Spleen (tissue), 11 donors: Measurements from ENCODE around the gene GOLGA6L2. TPM values are rescaled to one million over a fixed set of nuclear protein-coding genes. Genes with fewer than 3 reads are reported as not detected.
"Not testable (repeated sequence)": the region's sequence is repeated elsewhere in the genome, so short reads cannot be mapped to it uniquely, and the experiment has no call there.

Source experiments
- DNase-seq: peaks from one replicate; pipeline ENCODE4 v3.0.0-alpha.2; 2020
- H3K27ac ChIP-seq, 8 donors: fragments of 200-600 bp; sonication (generic) in 7 of 8; 1 replicate in 4 of 8; 2 replicates in 4 of 8; pipeline versions ENCODE4 v1.5.0 to v1.8.0; 2016 to 2021; ENCODE audit warnings: inconsistent platforms in 4 of 8, mild to moderate bottlenecking in 4 of 8, moderate library complexity in 1 of 8
- H3K27me3 ChIP-seq, 7 donors: fragments of 200-600 bp; sonication (generic) in 6 of 7; replicated peaks in 1 of 7; 1 replicate in 4 of 7; 2 replicates in 3 of 7; pipeline versions ENCODE4 v1.5.0 to v1.8.0; 2016 to 2021; ENCODE audit warnings: inconsistent platforms in 3 of 7, mild to moderate bottlenecking in 1 of 7
- H3K36me3 ChIP-seq, 6 donors: fragments of 200-600 bp; sonication (generic) in 5 of 6; 1 replicate in 4 of 6; 2 replicates in 2 of 6; pipeline versions ENCODE4 v1.5.0 to v1.8.0; 2016 to 2021; ENCODE audit warnings: inconsistent platforms in 2 of 6
- H3K4me1 ChIP-seq, 6 donors: fragments of 200-600 bp; sonication (generic) in 5 of 6; 1 replicate in 3 of 6; 2 replicates in 3 of 6; pipeline versions ENCODE4 v1.5.0 to v1.8.0; 2016 to 2021; ENCODE audit warnings: inconsistent platforms in 3 of 6
- H3K4me3 ChIP-seq, 8 donors: fragments of 200-600 bp; sonication (generic) in 7 of 8; 1 replicate in 4 of 8; 2 replicates in 4 of 8; pipeline versions ENCODE4 v1.5.0 to v1.8.0; 2016 to 2021; ENCODE audit warnings: inconsistent platforms in 4 of 8, mild to moderate bottlenecking in 4 of 8, moderate library complexity in 2 of 8
- H3K9me3 ChIP-seq, 8 donors: fragments of 200-600 bp; sonication (generic) in 7 of 8; 1 replicate in 4 of 8; 2 replicates in 4 of 8; pipeline versions ENCODE4 v1.5.0 to v1.8.0; 2016 to 2021; ENCODE audit warnings: inconsistent platforms in 4 of 8
- POLR2A ChIP-seq, 3 donors: fragments of 450-650 bp; IDR thresholded peaks; one replicate each; pipeline ENCODE4 v1.5.1; 2017; ENCODE audit warnings: antibody characterized with exemption in 3 of 3, mild to moderate bottlenecking in 1 of 3
- POLR2AphosphoS5 ChIP-seq, 3 donors: sonication (generic); formaldehyde crosslinking; IDR thresholded peaks; one replicate each; pipeline ENCODE4 v1.5.1; 2017; ENCODE audit warnings: antibody characterized with exemption in 3 of 3
- WGBS, 5 donors: extraction: QIAGEN DNeasy Blood & Tissue Kit in 3 of 5; methylation state at CpG; one replicate each; pipeline versions ENCODE4 v1.1.5 to v1.1.7; 2013 to 2018; 5-methylcytosine and 5-hydroxymethylcytosine counted together
- intact Hi-C: fragments of 100-400 bp; cut with DNase I; formaldehyde crosslinking; loops from one replicate; pipeline ENCODE4 v1.15.0; 2023; ENCODE audit warnings: low total_unique reads
- polyA plus RNA-seq, 3 donors: library from polyadenylated mRNA; stranded (reverse); fragments of 200-250 nt; gene quantifications; one replicate each; pipeline ENCODE4 v1.2.1, GENCODE V29; 2013
- total RNA-seq, 7 donors: library from RNA; depleted of rRNA in 3 of 7; stranded (reverse); fragments of >200 nt in 3 of 7; fragmentation: NEBNext Ultra II Directional in 4 of 7; extraction: Animal tissue kit (Norgen Biotek cat#: 25700) in 4 of 7; gene quantifications; one replicate each; pipeline versions ENCODE4 v1.1.0 to v1.2.1, GENCODE V29; 2016 to 2021
- TF ChIP-seq, protein P1 (sequence below), 11 experiments: fragments of 200-600 bp in 7 of 11; fragments of 450-650 bp in 4 of 11; sonication (generic) in 4 of 11; IDR thresholded peaks in 8 of 11; conservative IDR thresholded peaks in 3 of 11; 1 replicate in 7 of 11; 2 replicates in 4 of 11; pipeline versions ENCODE4 v1.4.0 to v1.8.0; 2016 to 2021; ENCODE audit warnings: antibody characterized with exemption in 11 of 11, inconsistent platforms in 4 of 11, mild to moderate bottlenecking in 1 of 11
- donor health status: healthy with polysubstance abuse.
- donor health status: DM: no; HTN: no; CAD: no; lungs with moderate emphysema.
- donor health status: DM: no; HTN: no; CAD: no.
- donor health status: Bipolar disorder and iron deficiency.
- donor health status: healthy.
- donor health status: DM: no; HTN: no; CAD: no.
- donor health status: DM: yes; HTN: yes; CAD: no.

Gene GOLGA6L2
- total and polyA plus RNA-seq, 10 donors, result not detected

DNA sequence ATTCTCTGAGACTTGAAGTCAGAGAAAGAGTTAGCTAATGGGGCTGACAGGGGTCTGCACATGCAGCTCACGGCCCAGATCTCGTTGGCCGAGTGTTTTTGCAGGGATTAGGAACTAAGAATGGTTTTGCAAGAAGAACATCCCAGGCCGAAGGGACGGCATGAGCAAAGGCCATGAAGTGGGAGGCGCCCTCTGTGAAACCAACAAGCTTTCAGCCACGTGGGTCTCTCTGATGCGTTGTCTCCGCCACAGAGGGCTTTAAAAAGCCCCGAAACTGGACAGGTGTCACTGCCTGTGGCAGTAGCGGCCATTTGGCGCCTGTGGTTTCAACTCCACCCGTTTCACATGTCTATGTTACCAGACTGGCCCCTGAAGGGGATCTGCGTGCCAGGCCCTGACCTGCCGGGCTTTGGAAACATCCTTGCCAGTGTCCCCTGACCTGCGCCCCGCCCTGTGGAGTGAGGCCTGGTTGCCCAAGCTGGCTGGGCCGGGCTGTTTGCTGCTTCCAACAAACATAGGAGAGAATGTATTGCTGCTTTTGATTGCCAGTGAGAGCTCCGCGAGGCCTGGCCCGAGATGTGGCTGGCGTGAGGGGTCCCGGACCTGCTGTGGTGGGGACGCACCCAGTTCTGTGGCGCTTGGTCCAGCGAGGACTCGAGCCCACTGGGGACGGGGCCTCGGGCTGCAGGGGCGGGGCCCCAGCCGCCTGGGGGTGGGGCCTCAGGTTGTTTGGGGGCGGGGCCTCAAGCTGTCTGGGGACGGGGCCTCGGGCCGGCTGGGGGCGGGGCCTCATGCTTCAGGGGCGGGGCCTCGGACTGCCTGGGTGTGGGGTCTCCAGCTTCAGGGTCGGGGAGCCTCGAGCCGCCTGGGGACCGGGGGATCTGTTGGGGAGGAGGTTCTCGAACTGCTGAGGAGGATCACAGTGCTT is 30.4 kb downstream of the GOLGA6L2 start:
- H3K27me3 ChIP-seq, result no peaks in the 10 kb centered on the region
- no peaks in the 10 kb centered on the region for H3K36me3 ChIP-seq
- TF ChIP-seq POLR2A (IDR thresholded peaks at IDR 0.05) (no peak), POLR2AphosphoS5 (IDR thresholded peaks at IDR 0.05) (no peak)
- TF ChIP-seq, protein P1, sequence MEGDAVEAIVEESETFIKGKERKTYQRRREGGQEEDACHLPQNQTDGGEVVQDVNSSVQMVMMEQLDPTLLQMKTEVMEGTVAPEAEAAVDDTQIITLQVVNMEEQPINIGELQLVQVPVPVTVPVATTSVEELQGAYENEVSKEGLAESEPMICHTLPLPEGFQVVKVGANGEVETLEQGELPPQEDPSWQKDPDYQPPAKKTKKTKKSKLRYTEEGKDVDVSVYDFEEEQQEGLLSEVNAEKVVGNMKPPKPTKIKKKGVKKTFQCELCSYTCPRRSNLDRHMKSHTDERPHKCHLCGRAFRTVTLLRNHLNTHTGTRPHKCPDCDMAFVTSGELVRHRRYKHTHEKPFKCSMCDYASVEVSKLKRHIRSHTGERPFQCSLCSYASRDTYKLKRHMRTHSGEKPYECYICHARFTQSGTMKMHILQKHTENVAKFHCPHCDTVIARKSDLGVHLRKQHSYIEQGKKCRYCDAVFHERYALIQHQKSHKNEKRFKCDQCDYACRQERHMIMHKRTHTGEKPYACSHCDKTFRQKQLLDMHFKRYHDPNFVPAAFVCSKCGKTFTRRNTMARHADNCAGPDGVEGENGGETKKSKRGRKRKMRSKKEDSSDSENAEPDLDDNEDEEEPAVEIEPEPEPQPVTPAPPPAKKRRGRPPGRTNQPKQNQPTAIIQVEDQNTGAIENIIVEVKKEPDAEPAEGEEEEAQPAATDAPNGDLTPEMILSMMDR (IDR thresholded peaks at IDR 0.05 in 8 of 11, conservative IDR thresholded peaks at IDR 0.05 in 3 of 11), result no peak
- WGBS, 5 donors, result 87 to 89% (median 89%) methylated on average over 17 to 43 of the region's 43 CpGs
- peak; percentile 68 for DNase-seq
- no peaks in the 10 kb centered on the region for H3K9me3 ChIP-seq
- H3K27ac ChIP-seq, result no peak overlapping the region
- intact Hi-C loops, result no loop called here
- H3K4me1 ChIP-seq, result no peaks in the 10 kb centered on the region
- no peak overlapping the region for H3K4me3 ChIP-seq

GRCh38 chr15:23415866-23416265 is 31.2 kb downstream of the GOLGA6L2 start:
- intact Hi-C loops, H3K9me3 ChIP-seq, DNase-seq, H3K4me3 ChIP-seq, H3K4me1 ChIP-seq, H3K36me3 ChIP-seq, H3K27ac ChIP-seq, H3K27me3 ChIP-seq: not testable (repeated sequence)
- 91 to 95% (median 95%) methylated on average over 8 of the region's 8 CpGs for WGBS, 5 donors

DNA sequence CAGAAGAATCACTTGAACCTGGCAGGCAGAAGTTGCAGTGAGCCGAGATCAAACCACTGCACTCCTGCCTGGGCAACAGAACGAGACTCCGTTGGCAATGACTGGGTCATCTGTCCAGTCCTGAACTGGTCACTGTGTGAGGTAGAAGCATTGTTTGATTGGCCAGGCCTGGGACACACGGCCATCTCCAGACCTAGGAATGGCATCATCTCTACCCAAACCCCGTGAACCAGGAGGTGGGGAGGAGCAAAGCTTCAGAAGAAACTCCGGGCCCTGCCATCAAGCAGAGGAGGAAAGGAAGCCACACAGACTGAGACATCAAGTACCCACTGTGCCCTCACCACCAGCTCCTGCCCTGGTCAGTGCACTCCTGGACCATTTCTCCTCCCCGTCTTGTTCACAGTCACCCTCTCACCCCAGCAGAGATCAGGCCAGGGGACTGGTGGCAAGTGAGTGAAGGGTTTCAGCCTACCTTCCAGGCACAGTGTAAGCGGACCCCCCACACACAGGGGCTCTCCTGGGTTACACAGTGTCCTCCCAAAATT is 31.6 kb downstream of the GOLGA6L2 start:
- intact Hi-C loops, result no loop called here
- Histone ChIP-seq H3K27me3 (no peaks in the 10 kb centered on the region), H3K36me3 (no peaks in the 10 kb centered on the region), H3K27ac (no peak overlapping the region), H3K4me3 (no peak overlapping the region), H3K9me3 (no peaks in the 10 kb centered on the region), H3K4me1 (no peaks in the 10 kb centered on the region)
- no peak for DNase-seq
- 71 to 91% (median 85%) methylated on average over 6 to 8 of the region's 8 CpGs for WGBS, 5 donors
- TF ChIP-seq POLR2A (IDR thresholded peaks at IDR 0.05) (no peak), POLR2AphosphoS5 (IDR thresholded peaks at IDR 0.05) (no peak)
- TF ChIP-seq, protein P1 (IDR thresholded peaks at IDR 0.05 in 8 of 11, conservative IDR thresholded peaks at IDR 0.05 in 3 of 11), result no peak

GRCh38 chr15:23412881-23413600 is 34.0 kb downstream of the GOLGA6L2 start:
- peak; percentile 22 for DNase-seq
- H3K27ac ChIP-seq, intact Hi-C loops, H3K4me3 ChIP-seq, H3K4me1 ChIP-seq, H3K9me3 ChIP-seq, H3K36me3 ChIP-seq, H3K27me3 ChIP-seq: not testable (repeated sequence)
- WGBS, 5 donors, result 82 to 89% (median 84%) methylated on average over 5 of the region's 5 CpGs

- peaks cover 0 to 6% (median 0%) of the 10 kb centered on the region in 8 donors for H3K9me3 ChIP-seq
- no peak overlapping the region for H3K27ac ChIP-seq
- WGBS, 5 donors, result 80 to 88% (median 83%) methylated on average over 10 of the region's 10 CpGs
- H3K4me3 ChIP-seq, result no peak overlapping the region
- no peak for DNase-seq
- no peaks in the 10 kb centered on the region for H3K36me3 ChIP-seq
- intact Hi-C loops, result no loop called here
- H3K27me3 ChIP-seq, result no peaks in the 10 kb centered on the region
- TF ChIP-seq POLR2AphosphoS5 (IDR thresholded peaks at IDR 0.05) (no peak), POLR2A (IDR thresholded peaks at IDR 0.05) (no peak)
- TF ChIP-seq, protein P1 (IDR thresholded peaks at IDR 0.05 in 8 of 11, conservative IDR thresholded peaks at IDR 0.05 in 3 of 11), result no peak
- H3K4me1 ChIP-seq, result no peaks in the 10 kb centered on the region
Observed at GRCh38 chr15:23411841-23412240, 35.2 kb downstream of the GOLGA6L2 start.
